Mesendoderm (in vitro differentiated cells): ENCODE data around the gene ARAP1.
A peak's percentile ranks its signal among the peaks of the same experiment; 100 is the strongest.

Experiments used
- DNase-seq: peaks from one replicate; pipeline ENCODE4 v3.0.0; 2013
- H2AK5ac ChIP-seq: 2 replicates; pipeline ENCODE4 v1.6.1; 2013; ENCODE audit warnings: low read length, inconsistent platforms
- H2BK120ac ChIP-seq: 2 replicates; pipeline ENCODE4 v1.6.1; 2013; ENCODE audit warnings: low read depth, mild to moderate bottlenecking, low read length, moderate library complexity, mixed read lengths
- H2BK15ac ChIP-seq: replicated peaks from 2 replicates; pipeline ENCODE4 v1.6.1; 2013; ENCODE audit warnings: low read depth, mild to moderate bottlenecking, moderate library complexity
- H2BK5ac ChIP-seq: 2 replicates; pipeline ENCODE4 v1.6.1; 2013; ENCODE audit warnings: low read length, inconsistent platforms
- H3K18ac ChIP-seq: 2 replicates; pipeline ENCODE4 v1.6.1; 2013; ENCODE audit warnings: mild to moderate bottlenecking, low read length, mixed read lengths
- H3K23ac ChIP-seq: one replicate; pipeline ENCODE4 v1.6.1; 2013; ENCODE audit warnings: low read length
- H3K27ac ChIP-seq: 2 replicates; pipeline ENCODE4 v1.5.1; 2013; ENCODE audit warnings: low read depth, mild to moderate bottlenecking, inconsistent platforms, low read length, moderate library complexity
- H3K27me3 ChIP-seq: 2 replicates; pipeline ENCODE4 v1.6.1; 2013; ENCODE audit warnings: low read length, control low read depth, mild to moderate bottlenecking, inconsistent platforms; ENCODE audit not compliant: insufficient read depth, poor library complexity
- H3K36me3 ChIP-seq: 2 replicates; pipeline ENCODE4 v1.6.1; 2013; ENCODE audit warnings: low read length, inconsistent platforms; ENCODE audit not compliant: control insufficient read depth, insufficient read depth
- H3K4ac ChIP-seq: one replicate; pipeline ENCODE4 v1.6.1; 2013; ENCODE audit warnings: low read depth, mild to moderate bottlenecking, low read length, moderate library complexity
- H3K4me1 ChIP-seq: 2 replicates; pipeline ENCODE4 v1.6.1; 2013; ENCODE audit warnings: low read depth, low read length, inconsistent platforms; ENCODE audit not compliant: control insufficient read depth
- H3K4me2 ChIP-seq: 2 replicates; pipeline ENCODE4 v1.6.1; 2013; ENCODE audit warnings: low read length
- H3K4me3 ChIP-seq: 2 replicates; pipeline ENCODE4 v1.5.1; 2013; ENCODE audit warnings: mild to moderate bottlenecking, low read length
- H3K56ac ChIP-seq: one replicate; pipeline ENCODE4 v1.6.1; 2013; ENCODE audit warnings: low read length
- H3K79me1 ChIP-seq: 2 replicates; pipeline ENCODE4 v1.6.1; 2013; ENCODE audit warnings: low read length, inconsistent platforms
- H3K79me2 ChIP-seq: 2 replicates; pipeline ENCODE4 v1.6.1; 2013; ENCODE audit warnings: mild to moderate bottlenecking, low read length; ENCODE audit not compliant: control insufficient read depth, insufficient read depth
- H3K9ac ChIP-seq: 2 replicates; pipeline ENCODE4 v1.6.1; 2013; ENCODE audit warnings: low read length, inconsistent platforms
- H4K5ac ChIP-seq: one replicate; pipeline ENCODE4 v1.6.1; 2013; ENCODE audit warnings: low read length
- H4K8ac ChIP-seq: one replicate; pipeline ENCODE4 v1.6.1; 2013; ENCODE audit warnings: low read depth, mild to moderate bottlenecking, control low read depth, low read length, moderate library complexity
- WGBS: extraction: QIAGEN DNeasy Blood & Tissue Kit; methylation state at CpG from one replicate; pipeline ENCODE4 v1.1.7; 2013; ENCODE audit warnings: low lambda C conversion rate, missing lambda C conversion rate; ENCODE audit not compliant: insufficient coverage; ENCODE audit errors: extremely low coverage; 5-methylcytosine and 5-hydroxymethylcytosine counted together

The ARAP1 gene

DNA sequence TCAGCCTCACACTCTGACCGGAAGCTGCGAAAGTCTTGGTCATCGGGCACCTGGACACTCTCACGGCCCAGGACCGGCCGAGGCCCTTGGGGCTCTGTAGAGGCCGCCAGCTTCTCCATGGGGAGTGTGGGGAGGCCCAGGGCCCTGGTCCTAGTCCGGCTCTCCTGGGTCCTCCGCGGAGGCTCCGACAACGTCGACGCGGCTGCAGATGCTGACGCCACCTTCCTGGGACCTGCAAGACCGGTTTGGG lies 28.8 kb upstream of the ARAP1 start:
- H2AK5ac ChIP-seq = no peak overlapping the region
- no peak overlapping the region for H4K5ac ChIP-seq
- no peaks in the 10 kb centered on the region for H3K79me1 ChIP-seq
- no peak overlapping the region for H2BK5ac ChIP-seq
- no peak overlapping the region for H3K4ac ChIP-seq
- H3K9ac ChIP-seq = peak overlapping the region; percentile 49
- no peaks in the 10 kb centered on the region for H3K36me3 ChIP-seq
- H3K23ac ChIP-seq = peak overlapping the region; percentile 3
- no peak overlapping the region for H3K27ac ChIP-seq
- DNase-seq = no peak
- H3K56ac ChIP-seq = peak overlapping the region; percentile 87
- no peaks in the 10 kb centered on the region for H3K79me2 ChIP-seq
- H3K27me3 ChIP-seq = no peaks in the 10 kb centered on the region
- peak overlapping the region; percentile 86 for H3K4me2 ChIP-seq
- peak overlapping the region; percentile 71 for H3K18ac ChIP-seq
- WGBS = no CpG with 5 or more reads among the region's 17 CpGs
- H3K4me3 ChIP-seq = peak overlapping the region; percentile 2
- no peak overlapping the region for H2BK15ac ChIP-seq
- H3K4me1 ChIP-seq = peaks cover 4% of the 10 kb centered on the region
- no peak overlapping the region for H2BK120ac ChIP-seq
- H4K8ac ChIP-seq = no peak overlapping the region

DNA sequence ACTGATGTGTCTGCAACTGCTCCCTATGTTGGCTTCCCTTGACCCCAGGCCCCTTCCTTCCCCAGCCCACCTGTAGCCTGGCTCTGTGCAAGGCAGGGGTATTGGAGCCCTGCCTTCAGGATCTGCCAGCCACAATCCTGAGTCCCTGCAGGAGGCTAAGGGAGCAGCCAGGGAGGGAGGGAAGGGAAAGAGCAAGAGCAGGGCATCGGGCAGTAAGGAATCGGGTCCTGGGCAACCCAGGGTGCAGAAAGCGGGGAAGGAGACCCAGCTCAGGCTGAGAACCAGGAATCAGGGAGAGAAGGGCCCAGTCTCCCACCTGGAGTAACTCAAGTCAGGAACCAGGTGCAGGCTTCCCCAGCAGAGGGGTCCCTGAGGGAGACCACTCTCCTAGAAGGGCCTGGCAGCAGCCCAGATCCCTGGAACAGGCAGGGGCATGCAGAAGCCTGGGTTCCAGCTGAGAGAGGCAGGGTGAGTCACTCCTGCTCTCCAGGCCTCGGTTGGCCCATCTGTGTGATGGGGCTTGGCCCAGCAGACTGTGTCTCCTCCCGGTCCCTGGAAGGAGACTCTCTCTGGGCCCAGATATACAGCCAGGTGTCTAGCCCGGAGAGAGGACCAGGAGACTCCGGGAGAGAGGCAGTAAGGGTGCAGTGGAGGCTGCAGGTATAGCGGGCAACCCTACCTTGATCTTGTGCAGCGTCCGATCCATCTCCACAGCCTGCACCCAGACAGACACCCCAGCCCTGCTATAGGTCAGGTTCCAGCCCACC lies 28.3 kb upstream of the ARAP1 start:
- H3K4ac ChIP-seq = no peak overlapping the region
- no peak overlapping the region for H4K8ac ChIP-seq
- H2BK15ac ChIP-seq = no peak overlapping the region
- H3K79me2 ChIP-seq = no peaks in the 10 kb centered on the region
- DNase-seq = no peak
- H3K9ac ChIP-seq = peak overlapping the region; percentile 49
- H3K18ac ChIP-seq = no peak overlapping the region
- H3K27me3 ChIP-seq = no peaks in the 10 kb centered on the region
- no peaks in the 10 kb centered on the region for H3K79me1 ChIP-seq
- WGBS = no CpG with 5 or more reads among the region's 10 CpGs
- no peak overlapping the region for H3K27ac ChIP-seq
- H3K23ac ChIP-seq = peak overlapping the region; percentile 3
- H2BK120ac ChIP-seq = no peak overlapping the region
- peaks cover 4% of the 10 kb centered on the region for H3K4me1 ChIP-seq
- H2AK5ac ChIP-seq = no peak overlapping the region
- H3K4me2 ChIP-seq = peak overlapping the region; percentile 86
- H4K5ac ChIP-seq = no peak overlapping the region
- no peaks in the 10 kb centered on the region for H3K36me3 ChIP-seq
- peak overlapping the region; percentile 87 for H3K56ac ChIP-seq
- no peak overlapping the region for H2BK5ac ChIP-seq
- H3K4me3 ChIP-seq = no peak overlapping the region

DNA sequence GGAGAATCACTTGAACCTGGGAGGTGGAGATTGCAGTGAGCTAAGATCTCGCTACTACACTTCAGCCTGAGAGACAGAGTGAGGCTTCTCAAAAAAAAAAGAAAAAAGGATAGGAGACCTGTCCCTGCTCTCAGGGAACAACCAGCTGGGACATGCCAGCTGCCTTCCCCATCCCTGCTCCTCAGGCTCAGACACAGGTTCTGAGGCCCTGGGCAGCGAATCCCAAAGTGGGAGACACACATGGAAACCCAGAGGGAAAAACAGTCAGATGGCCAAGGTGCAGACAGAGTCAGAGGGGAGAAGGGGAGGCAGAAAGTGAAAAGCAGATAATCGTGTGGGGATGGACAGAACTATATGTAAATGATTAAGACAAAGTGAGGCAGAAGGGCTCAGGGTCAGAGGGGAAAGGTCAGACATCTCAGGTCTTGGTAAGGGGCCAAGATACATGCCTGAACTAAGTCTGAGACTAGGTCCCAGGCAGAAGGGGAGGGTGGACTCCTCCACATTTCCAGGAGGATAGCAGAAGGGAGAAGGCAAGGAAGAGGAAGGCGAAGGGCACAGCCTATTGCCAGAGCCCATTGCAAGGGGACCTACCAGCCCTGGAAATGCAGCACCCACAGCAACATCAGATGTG lies 27.4 kb upstream of the ARAP1 start:
- Histone ChIP-seq H3K9ac (no peak overlapping the region), H2BK15ac (no peak overlapping the region), H2BK5ac (no peak overlapping the region), H3K27ac (no peak overlapping the region), H3K4me1 (peaks cover 4% of the 10 kb centered on the region), H3K27me3 (no peaks in the 10 kb centered on the region), H4K8ac (no peak overlapping the region), H4K5ac (no peak overlapping the region), H3K23ac (peak overlapping the region; percentile 57), H3K79me1 (no peaks in the 10 kb centered on the region), H3K4me3 (no peak overlapping the region), H2BK120ac (no peak overlapping the region), H3K56ac (no peak overlapping the region), H3K4me2 (no peak overlapping the region), H3K4ac (no peak overlapping the region), H3K79me2 (no peaks in the 10 kb centered on the region), H3K36me3 (no peaks in the 10 kb centered on the region), H2AK5ac (no peak overlapping the region), H3K18ac (no peak overlapping the region)
- no peak for DNase-seq
- WGBS = no CpG with 5 or more reads among the region's 4 CpGs

DNA sequence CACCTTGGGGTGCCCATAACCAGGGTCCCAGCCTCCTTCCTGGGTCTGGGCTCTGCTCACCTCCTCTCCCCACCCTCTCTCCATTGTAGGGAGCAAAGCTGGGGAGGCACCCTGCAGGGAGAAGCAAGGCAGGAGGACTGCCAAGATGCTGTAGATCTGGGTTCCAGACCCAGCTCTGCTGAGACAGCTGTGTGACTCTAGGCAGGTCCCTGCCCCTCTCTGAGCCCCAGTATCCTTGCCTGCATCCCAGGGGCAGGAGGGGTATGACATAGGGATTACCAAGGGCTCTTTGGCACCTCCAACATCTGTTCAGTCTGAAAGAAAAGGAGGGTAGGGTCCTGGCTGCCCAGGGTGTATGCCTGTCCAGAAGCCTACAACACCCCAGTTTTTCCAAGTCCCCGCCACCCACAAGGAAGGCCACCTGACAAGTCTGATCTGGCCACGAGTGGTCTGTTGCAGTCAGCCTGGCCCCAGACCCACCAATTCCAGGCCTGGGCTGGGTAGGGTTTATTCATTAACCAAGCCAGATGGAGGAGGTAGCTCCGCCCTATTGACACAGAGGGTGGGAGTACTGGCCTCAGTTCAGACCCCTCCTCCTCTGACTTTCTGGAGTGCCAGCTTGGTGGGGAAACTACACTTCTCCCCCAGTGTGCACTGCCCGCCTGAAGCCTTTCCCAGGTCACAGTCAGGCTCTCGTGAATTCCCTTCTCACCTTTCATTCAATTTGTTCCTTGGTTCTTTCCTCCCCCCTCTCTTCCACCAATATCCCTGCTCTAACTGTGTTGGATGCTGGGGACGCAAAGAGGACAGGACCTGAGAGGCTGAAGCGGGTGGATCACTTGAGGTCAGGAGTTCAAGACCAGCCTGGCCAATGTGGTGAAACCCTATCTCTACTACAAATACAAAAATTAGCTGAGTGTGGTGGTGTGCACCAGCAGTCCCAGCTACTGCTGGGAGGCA lies 26.6 kb upstream of the ARAP1 start:
- Histone ChIP-seq H3K9ac (no peak overlapping the region), H2AK5ac (no peak overlapping the region), H2BK15ac (no peak overlapping the region), H3K4me2 (no peak overlapping the region), H4K5ac (no peak overlapping the region), H3K27ac (no peak overlapping the region), H3K79me2 (no peaks in the 10 kb centered on the region), H3K4me3 (no peak overlapping the region), H2BK120ac (no peak overlapping the region), H3K4ac (no peak overlapping the region), H4K8ac (no peak overlapping the region), H3K27me3 (no peaks in the 10 kb centered on the region), H2BK5ac (no peak overlapping the region), H3K79me1 (no peaks in the 10 kb centered on the region), H3K18ac (no peak overlapping the region), H3K4me1 (peaks cover 4% of the 10 kb centered on the region), H3K56ac (no peak overlapping the region), H3K23ac (no peak overlapping the region), H3K36me3 (no peaks in the 10 kb centered on the region)
- WGBS = no CpG with 5 or more reads among the region's 7 CpGs
- no peak for DNase-seq

DNA sequence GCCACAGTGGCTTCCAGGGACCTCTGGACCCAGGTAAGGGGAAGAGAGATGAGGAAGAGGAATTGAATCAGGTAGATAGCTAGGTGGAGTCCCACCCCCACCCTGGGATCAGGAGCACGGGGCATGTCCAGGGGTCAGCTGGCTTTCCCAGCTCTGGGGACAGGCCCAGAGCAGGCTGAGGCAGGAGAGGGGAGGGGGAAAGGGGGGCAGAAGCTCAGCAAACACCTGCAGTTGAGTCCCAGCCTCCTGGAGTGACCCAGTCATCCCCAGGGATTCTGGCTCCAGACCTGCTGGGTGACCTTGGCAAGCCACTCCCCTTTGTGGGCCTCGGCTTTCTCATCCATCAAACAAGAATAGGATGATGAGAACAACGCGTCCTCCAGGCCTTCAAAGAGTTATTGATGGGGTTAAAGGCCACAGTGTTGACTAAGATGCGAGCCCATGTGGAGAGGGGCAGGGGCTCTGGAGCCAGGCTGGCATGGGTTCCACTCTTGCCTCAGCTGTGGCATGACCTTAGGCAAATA lies 25.6 kb upstream of the ARAP1 start:
- Histone ChIP-seq H3K56ac (no peak overlapping the region), H3K36me3 (no peaks in the 10 kb centered on the region), H2BK120ac (no peak overlapping the region), H2AK5ac (no peak overlapping the region), H2BK5ac (no peak overlapping the region), H3K4me3 (no peak overlapping the region), H3K79me1 (no peaks in the 10 kb centered on the region), H3K4me2 (no peak overlapping the region), H3K4ac (no peak overlapping the region), H3K9ac (no peak overlapping the region), H3K27ac (no peak overlapping the region), H3K4me1 (peaks cover 4% of the 10 kb centered on the region), H3K18ac (no peak overlapping the region), H3K27me3 (no peaks in the 10 kb centered on the region), H3K79me2 (no peaks in the 10 kb centered on the region), H4K8ac (no peak overlapping the region), H3K23ac (no peak overlapping the region), H4K5ac (no peak overlapping the region), H2BK15ac (no peak overlapping the region)
- DNase-seq = no peak
- WGBS = no CpG with 5 or more reads among the region's 5 CpGs
